Eye (tissue), 1 donor: ENCODE measurements around the gene PTPRG.
"Not testable (repeated sequence)": the region's sequence is repeated elsewhere in the genome, so short reads cannot be mapped to it uniquely, and the experiment has no call there.

Source experiments
- DNase-seq: peaks from one replicate; pipeline ENCODE4 v3.0.0-alpha.2; 2015

Gene PTPRG

DNA sequence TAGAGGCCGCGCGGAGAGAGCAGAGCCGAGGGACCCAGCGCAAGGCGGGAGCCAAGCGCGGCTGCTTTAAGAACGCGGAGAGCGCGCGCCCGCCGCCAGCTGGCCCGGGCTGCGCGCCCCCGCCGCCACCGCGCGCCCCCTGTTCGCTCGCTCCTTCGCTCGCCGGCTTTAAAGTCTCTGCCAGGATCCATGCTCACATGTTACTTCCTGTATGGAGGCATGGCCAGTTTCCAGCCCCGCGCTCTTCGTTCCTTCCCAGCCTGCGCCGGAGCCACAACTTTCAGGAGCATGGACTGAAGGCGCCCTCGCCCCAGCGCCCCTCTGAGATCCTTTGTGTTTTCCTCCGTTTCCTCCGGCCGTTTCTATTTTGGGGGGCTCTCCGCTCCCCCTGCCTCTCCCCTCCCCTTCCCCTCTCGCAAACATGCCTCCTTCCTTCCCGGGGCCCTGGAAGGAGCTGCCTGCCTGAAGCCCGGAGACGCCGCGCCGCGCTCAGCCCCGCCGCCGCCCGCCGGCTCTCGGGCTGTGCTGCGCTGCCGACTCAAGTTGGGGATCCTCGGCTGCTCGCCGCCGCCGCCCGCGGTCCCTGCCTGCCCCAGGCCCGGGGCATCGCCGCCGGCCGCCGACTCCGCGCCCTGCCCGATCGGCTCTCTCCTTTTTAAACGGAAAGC, at the start of gene PTPRG:
PTPRG (plus strand) TSS at position 198 of the 668 bp plus-strand sequence. CDS start 717 bp downstream, outside the sequence.
- DNase-seq: peak; percentile 98

DNA sequence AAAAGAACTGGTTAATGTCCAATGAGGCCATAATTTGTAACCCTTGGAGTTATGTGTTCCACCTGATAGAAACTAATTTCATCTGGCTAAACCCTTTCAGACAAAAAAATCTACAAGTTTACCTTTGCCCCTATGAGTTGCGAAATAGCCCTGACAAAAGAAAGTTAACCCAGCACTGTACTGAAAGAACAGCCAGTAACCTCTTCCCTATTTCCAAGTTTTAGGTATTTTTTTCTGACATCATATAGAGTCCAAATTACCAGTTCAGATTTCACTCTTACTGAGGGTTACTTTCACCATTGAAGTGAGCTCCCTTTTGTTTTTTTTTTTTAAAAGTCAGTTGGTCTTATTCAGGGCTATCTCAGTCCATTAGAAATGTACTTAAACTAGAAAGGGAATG, 42.8 kb upstream of the PTPRG start:
- DNase-seq: no peak

DNA sequence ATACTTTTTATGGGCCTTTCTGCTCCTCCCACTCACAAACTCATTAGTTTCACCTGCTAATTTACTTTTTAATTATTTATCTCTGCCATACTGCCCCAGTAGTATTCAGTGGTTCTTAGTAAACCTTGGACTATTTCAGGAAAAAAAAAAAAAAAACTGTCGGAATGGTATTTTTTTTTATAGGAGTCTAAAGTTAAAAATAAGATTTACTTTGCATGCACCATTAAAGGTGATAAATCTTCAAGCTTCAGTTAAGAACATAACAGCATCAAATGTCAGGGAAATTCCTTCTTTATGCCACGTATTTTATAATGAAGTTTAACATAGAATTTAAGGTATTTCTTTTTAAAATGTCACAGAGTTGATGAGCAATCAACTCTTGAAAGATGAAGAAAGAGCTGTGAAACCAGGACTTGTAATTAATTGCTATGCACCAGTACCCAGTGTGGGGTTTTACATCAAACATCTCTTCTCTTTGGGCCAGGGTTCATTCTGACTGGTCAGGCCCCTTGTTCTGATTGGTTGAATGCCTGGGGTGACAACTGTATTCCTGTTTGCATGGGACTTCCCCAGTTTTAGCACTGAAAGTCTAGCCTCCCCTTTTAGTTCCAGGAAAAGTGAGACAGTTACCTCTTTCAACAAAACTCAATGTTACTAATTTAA, 40.3 kb upstream of the PTPRG start:
- no peak for DNase-seq

DNA sequence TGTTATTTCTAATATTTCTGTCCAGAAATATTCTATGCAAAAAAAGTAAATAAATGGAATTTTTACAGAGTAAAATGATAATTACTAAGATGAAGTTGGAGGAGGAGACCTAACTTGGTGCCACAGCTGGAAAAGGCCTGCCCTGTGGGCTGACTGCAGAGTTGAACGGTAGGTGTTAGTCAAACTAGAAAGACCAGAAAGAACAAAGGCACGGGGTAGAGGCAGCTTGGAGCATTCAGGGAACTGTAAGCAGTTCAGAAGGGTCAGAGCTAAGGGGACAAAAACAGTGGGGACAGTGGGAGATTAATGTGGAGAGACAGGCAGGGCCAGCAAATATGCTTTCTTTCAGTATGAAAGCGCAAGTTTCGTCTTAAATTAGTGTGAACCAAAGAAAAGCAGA, 39.3 kb upstream of the PTPRG start:
- DNase-seq: peak; percentile 74

DNA sequence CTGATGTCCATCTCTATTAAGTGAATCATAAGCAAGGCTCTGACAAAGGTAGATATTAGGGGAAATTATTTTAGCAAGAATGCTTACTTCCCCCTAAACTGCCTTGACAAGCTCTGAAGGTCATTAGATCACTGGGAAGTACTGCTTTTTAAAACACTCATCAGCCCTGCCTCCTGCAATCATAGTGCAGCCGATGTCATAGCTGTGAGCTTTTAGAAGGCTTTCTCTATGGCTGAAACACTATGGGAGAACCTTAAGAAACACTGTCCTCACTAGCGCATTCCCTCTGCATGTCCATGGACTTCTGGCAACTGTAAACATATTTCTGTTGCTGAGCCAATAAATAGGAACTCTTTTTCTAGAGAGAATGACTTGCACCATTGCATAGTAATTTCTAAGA, 38.7 kb upstream of the PTPRG start:
- no peak for DNase-seq

DNA sequence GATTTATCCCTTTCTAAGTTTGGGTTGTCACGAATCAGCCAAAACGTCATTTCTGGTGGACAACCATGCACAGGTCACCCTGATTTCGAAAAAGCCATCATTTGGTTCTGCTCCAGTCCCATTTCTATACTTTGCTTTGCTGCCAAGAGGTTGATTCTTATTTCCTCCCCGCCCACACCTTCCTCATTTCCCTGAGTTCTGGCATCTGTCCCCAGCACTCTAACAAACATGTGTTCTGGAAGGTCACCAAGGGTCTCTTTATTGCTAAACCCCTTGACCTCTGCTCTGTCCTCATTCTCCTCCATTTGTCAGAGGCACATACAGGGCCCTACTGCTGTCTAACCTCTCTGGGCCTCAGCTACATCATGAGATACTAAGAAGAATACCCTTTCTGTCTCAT, 36.4 kb upstream of the PTPRG start:
- DNase-seq: no peak

DNA sequence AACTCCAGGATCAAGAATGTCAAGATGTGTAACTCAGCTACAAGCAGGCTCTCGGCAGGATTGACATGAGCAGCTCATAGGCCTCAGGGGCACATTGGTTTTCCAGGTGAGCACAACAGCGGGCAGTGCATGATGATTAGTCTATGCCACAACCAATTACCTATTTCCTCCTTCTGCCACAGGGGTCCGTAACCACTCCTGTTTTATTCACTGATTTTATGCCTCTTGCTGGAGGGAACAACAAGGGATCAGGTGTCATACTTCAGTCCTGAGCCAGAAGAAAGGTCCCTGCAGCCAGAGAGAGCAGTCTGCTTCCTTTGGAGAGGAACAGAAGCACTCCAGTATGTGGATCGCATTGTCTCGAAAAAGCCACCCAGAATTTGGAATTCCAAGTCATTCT, 35.1 kb upstream of the PTPRG start:
- no peak for DNase-seq

DNA sequence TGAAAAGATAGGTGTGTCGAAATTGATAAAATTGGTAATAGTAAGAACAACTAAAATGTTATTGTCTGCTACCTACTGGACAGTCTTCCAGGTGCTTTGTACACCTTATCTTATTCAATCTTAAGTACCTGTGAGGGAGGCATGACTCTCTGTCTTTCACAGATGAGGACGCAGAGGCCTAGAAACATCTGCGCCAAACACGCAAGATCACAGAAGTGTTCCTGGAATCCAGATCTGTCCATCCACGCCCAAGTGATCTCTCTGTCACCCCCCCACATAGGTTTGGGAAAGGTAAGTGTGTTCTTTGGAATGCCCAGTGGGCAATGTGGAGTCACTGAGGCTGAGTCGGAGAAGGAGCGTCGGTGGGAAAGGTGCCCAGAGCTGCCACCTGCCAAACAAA, 34.4 kb upstream of the PTPRG start:
- no peak for DNase-seq

DNA sequence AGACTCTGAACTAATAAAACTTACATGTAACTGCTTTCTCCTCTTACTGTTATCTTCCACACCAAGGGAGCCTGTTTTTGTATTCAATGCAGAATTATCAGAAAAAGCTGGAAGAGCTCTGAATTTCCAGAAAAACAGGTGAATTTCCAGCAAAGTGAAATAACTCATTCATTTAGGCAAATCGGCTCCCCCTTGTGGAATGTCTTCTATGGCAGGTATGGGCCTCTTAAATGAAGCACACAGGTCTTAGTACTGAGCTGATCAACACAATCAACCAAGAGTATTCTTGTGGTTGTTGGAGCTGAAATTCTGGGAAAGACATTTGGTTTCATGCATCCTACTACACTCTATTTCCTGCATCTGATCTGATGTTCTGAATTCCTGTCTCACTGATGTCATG, 31.0 kb upstream of the PTPRG start:
- DNase-seq: peak; percentile 57

DNA sequence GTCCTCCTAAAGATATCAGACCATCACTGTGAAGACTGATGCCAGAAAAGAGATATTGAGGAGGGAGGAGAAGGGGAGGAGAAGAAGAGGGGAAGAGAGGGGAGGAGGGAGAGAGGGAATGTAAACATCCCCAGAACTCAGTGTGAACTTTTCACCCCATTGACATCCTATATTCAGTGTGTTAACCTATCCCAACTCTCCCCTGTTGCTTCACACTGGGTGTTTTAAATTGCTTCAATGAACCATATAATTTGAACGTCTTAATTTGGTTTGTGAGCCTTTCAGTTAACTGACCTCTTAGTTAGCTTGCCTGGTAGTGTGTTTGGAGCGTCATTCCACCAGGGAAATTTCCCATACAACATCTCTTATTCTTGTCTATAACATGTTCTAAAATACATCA, 29.8 kb upstream of the PTPRG start:
- DNase-seq: peak; percentile 85

DNA sequence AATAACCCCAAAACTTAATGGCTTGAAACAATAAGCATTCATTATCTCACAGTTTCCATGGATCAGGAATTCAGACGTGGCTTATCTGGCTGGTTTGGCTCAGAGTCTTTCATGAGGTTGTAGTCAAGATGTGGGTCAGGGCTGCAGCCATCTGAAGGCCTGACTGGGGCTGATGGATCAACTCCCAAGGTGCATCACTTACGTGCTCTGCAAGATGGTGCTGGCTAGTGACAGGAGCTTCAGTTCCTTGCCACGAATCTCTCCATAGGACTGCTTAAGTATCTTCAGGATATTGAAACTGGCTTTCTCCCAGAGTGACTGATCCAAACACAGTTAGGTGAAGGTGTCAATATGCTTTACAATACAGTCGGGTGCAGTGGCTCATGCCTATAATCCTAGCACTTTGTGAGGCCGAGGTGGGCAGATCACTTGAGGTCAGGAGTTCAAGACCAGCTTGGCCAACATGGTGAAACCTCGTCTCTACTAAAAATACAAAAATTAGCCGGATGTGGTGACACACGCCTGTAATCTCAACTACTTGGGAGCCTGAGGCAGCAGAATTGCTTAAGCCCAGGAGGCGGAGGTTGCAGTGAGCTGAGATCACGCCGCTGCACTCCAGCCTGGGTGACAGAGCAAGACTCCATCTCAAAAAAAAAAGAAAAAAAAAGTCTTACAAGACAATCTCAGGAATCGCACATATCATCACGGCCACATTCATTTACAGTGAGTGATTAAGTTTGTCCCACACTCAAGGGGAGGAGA, 28.5 kb upstream of the PTPRG start:
- no peak for DNase-seq

DNA sequence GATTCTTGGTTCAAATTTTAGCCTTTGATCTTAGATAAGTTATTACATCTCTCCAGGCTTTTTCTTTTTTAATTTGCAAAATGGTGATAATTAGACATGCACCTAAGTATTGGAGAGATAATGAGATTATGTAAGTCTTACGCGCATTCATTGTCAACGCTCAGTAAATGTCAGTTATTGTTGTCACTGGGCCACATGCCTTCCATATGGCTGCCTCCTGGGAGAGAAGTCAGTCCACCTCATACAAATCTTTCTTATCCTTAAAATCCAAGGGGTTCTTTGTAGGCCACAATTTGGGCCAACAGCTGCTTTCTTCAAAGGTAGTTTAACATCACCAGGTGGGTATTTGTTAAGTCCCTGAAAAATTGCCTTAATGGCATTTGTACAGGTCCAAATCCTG, 25.5 kb upstream of the PTPRG start:
- DNase-seq: no peak

DNA sequence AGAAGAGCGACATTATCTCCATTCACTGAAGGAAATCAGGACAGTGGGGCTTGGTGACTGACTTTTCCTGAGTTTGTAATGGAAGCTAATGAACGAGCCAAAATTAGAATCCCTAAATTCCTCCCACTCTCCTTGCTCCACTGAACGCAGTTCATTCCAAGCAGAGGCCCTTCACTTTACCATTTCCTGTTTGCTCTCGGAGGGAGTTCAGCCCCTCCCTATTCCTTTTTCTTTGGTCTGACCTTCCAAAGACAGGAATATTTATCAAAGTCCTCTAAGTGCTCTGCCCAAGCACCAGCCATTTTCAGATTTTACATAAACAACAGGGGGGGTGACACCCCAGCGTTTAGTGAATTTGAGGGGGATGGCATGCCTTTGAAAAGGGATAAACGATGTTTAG, 24.0 kb upstream of the PTPRG start:
- DNase-seq: no peak

DNA sequence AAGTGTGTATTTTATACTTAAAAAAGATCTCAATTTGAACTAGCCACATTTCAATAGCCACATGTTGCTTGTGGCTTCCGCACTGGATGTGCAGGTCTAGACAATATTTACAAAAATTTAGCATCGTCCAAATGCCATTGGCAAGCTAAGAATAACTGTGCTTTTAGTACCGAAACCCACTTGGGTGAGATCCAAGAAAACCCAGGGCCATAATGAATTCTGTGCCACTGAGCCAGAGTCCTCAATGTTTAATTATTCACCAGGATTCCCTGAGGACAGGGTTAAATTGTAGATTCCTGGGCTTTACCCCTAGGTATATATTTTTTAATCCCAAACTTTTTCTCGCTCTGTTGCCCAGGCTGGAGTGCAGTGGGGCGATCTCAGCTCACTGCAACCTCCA, 22.9 kb upstream of the PTPRG start:
- no peak for DNase-seq

DNA sequence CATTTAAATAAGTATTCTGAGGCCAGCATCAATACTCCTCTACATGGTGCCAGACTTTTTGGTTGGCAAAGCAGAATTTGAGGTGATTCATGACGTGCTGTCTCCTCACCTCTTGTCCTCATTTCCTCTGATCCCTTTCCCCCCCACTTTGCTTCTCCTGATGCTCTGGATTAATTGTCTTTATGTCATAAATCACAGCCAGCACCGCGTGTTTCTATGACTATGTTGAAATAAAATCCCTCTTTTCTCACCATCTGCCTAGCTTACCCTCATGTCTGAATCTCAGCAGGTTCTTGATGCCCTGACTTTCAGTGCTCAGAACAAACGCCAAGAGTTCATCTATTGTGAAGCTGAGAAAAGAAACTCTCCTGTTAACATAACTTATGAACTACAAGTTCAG, 19.7 kb upstream of the PTPRG start:
- no peak for DNase-seq

DNA sequence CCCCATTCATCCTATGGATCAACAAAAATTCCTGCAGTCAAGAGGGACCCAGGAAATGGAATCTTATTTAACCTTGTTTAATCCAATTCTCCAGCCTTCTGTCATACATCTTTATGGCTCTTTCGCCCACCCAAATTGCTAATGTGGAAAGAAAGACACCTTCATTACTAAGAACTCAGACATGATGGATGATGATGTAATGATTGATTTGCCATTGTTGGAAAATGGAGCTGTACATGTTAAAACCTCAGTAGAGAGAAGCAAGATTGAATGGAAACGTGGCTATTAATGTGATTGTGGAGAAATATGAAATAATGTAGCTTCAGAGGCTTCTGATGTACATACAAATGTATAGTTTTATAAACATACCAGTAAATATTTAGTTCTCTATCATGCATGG, 15.7 kb upstream of the PTPRG start:
- no peak for DNase-seq

DNA sequence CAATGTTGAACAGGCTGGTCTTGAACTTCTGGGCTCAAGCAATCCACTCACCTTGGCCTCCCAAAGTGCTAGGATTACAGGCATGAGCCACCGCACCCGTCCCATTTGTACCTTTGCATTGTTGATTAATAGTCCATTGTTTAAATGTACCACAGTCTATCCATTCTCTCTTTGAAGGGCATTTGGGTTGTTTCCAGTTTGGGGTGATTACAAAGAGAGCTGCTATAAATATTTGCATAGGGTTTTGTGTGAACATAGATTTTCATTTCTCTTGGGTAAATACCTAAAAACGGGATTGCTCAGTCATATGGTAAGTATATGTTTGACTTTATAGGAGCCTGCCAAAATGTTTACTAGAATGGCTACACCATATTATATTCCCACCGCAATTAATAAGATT, 13.7 kb upstream of the PTPRG start:
- DNase-seq: no peak

DNA sequence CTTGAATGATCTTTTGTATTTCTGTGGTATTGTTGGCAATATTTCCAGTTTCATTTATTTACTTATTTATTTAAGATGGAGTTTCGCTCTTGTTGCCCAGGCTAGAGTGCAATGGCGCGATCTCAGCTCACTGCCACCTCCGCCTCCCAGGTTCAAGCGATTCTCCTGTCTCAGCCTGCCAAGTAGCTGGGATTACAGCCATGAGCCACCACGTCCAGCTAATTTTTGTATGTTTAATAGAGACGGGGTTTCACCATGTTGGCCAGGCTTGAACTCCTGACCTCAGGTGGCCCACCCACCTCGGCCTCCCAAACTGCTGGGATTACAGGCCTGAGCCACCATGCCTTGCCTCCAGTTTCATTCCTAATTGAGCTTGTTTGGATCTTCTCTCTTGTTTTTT, 8.7 kb upstream of the PTPRG start:
- DNase-seq: not testable (repeated sequence)

DNA sequence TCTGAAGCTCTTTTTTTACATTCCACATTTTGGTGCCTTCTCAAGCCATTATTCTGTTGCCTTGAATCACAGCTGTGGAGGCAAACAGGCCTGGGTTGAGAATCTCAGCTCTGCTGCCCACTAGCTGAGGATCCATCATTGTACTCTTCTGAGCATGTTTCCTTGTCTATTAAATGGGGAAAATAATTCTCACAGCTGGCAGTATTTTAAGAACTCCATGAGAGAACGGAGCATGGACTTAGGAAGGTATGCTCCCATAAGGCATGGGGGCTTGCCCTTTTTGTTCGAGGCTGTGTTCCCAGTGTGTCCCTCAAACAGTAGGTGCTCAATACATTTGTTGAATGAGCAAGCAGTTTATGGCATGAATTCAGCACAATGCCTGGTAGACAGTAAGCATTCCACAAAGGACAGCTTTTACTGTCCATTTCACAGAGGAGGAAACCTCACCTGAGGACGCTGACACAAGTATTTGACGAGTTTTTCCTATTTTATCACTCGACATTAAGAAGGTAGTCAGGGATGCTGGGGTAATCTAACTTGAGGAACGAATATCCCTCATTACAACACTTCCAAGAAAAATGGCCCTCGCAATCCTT, 2.1 kb upstream of the PTPRG start:
- DNase-seq: peak; percentile 13

DNA sequence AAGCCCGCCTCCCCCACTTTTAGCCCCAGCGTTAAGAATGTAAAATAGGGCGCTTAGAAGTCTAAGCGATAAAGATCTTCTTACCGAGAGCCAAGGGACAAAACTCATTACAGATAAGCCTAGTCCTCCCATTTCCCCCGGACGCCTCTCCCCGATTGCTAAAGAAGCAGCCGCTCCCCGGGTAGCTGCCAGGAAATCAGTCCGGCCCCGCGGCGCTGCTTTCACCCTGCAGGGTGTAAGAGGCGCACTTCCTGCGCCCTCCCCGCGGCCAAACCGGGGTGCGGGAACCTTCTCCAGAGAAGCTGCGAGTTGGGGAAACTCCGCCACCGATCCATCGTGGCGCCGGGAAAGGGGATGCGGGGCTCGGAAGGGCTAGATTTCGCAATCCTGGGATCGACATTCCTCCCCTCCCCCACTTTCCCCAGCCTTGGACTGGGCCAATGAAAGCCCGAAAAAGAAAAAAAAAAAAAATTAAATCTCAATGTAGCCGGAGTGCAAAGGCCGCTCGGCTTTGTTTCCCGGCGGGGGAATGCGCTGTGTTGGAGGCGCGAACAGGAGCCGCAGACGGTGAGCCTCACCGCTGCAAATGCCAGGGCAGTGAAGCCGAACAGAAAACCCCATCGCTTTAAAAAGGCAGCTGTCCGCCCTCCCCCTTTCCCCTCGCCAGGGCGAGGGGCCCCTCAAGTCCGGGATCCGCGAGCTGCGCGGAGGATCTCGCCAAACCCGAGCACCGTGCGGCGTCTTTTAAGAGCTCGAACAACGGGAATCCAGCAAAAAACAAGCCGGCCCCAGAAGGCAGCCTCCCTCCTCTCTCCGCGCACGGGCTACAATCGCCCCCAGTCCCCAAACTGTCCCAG, 626 bp upstream of the PTPRG start:
- DNase-seq: peak; percentile 96

DNA sequence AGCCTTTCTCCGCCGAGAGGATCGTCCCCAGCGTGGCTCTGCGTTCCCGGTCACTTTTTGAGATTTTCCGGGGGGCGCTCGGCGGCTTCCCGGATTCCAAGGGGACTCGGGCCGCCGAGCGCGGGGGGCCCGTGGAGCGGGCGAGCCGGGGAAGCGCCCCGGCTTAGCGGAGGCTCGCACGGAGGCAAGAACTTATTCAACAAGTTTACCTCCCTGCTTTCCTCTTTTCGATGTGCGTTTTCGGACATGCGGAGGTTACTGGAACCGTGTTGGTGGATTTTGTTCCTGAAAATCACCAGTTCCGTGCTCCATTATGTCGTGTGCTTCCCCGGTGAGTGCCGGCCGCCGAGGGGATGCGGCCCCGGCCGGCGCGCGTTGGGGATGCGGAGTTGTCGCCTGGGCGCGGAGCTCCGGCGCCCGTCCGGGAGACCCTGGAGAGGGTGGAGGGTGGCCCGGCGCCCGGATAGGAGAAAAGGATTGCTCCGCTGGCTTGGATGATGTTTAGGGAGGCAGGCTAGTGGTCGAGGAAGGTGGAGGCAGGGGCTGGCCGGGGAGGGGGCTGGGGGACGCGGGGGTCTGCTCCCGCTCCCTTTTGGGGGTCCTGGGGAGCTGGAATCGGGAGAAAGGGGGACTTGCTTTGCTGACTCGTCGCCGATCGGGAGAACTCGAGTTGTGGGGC, 810 bp downstream of the PTPRG start:
- peak; percentile 80 for DNase-seq

DNA sequence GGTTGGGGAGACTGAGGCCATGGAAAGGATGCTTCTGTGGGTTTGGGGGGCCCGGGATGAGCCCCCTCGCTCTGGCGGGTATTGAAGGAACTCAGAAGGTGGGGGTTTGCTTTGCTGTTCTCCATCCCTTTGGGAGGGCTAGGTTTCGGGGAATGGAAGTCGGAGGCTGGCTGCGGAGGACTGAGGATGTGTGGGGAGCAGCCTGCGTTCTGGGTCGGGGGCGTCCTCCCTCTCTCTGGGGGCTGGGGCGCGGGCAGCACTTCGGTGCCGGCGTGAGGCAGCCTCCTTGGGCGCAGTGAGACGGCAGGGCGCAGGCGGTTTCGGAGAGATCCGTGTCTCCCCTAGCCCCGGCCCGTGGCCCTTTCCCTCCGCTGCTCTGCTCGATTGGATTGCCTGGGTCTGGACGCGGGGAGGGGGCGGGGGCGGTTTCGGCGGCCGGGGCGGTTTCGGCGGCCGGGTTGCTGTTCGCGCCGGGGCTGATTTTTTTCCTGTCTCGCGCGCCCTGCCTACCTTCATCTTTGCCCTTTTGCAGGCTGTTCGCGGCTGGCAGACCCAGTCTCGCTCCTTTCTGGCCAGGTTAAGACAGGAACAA, 1.4 kb downstream of the PTPRG start:
- DNase-seq: peak; percentile 73
